GM18507 (cell line): ENCODE measurements around the gene LRP2.

Source experiments
- DNase-seq: peaks from one replicate; pipeline ENCODE4 v3.0.0; 2011; ENCODE audit warnings: low read depth; ENCODE audit not compliant: insufficient read length; ENCODE audit errors: extremely low spot score
- FAIRE-seq: peaks from 2 replicates; lab custom pipeline; 2011; peaks lifted over from hg19 to GRCh38; lab: Jason Lieb, UNC

Gene LRP2

GRCh38 chr2:169190197-169190775 lies 172.0 kb downstream of the LRP2 start:
- DNase-seq, result no peak
- FAIRE-seq, result no peak

GRCh38 chr2:169189132-169189531 lies 173.2 kb downstream of the LRP2 start:
- DNase-seq (no peak), FAIRE-seq (no peak)

- FAIRE-seq (no peak), DNase-seq (no peak)
These were observed 176.6 kb downstream of the LRP2 start for GRCh38 chr2:169185711-169186110.

DNA sequence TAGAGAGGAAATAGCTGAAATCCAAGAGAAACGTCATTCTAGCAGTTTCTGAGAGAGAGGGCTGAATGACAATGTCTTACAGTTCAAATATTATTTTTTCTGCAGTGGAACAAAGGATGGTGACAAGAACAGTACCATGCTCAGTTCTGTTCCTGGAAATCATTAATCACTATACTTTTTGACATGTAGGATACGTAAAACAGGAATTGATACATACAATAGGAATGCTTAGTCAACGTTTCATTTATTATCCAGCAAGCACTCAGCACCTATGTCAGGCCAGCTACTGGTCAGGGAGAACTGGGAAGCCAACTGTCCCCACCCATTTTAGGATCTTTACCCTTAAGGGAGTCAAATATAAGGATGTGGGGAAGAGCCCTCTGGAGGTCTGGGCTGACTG lies 178.3 kb downstream of the LRP2 start:
- FAIRE-seq, result no peak

GRCh38 chr2:169182573-169182972 lies 179.8 kb downstream of the LRP2 start:
- FAIRE-seq (no peak), DNase-seq (no peak)

More for the DNA sequence above, 178.3 kb downstream of the LRP2 start:
- DNase-seq, result no peak

GRCh38 chr2:169178804-169179390 lies 183.4 kb downstream of the LRP2 start:
- no peak for FAIRE-seq
- no peak for DNase-seq

DNA sequence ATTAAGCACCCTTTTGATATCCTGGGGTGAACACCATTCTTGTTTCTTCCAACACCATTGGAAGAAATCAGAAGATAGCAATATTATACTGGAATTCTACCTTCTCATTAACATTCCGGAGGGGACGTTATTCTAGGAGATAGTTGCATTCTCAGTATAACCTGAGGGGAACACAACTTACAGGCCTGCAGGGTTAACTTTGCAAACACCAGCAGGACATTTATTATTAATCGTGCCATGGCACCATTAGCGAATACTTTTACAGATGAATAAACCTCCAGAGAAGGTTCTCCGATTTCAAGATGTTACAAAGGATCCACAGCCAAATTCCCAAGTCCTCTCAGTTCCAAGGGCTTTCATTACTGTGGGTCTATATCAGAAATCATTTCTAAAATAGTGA lies 184.0 kb downstream of the LRP2 start:
- DNase-seq (no peak), FAIRE-seq (no peak)

- no peak for FAIRE-seq
- no peak for DNase-seq
These were observed 187.2 kb downstream of the LRP2 start for GRCh38 chr2:169175112-169175511.

DNA sequence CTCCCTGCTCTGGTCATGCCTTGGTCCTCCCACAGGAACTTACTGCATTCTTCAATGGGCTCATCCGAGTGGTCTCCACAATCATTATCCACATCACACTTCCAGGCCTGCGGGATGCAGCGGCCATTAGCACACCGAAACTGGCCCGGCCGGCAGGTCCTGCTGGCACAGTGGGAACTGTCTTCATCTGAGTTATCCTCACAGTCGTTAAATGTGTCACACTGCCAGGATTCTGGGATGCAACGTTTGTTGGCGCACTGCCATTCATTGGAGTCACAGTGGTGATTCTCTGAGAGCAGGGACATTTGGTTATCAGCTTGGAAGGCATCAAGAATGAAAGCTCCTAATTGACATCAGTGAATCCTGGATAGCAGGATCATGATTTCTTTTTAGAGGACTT lies 188.5 kb downstream of the LRP2 start:
- DNase-seq (no peak), FAIRE-seq (no peak)

- DNase-seq (no peak), FAIRE-seq (no peak)
These were observed 189.4 kb downstream of the LRP2 start for GRCh38 chr2:169172914-169173313.

DNA sequence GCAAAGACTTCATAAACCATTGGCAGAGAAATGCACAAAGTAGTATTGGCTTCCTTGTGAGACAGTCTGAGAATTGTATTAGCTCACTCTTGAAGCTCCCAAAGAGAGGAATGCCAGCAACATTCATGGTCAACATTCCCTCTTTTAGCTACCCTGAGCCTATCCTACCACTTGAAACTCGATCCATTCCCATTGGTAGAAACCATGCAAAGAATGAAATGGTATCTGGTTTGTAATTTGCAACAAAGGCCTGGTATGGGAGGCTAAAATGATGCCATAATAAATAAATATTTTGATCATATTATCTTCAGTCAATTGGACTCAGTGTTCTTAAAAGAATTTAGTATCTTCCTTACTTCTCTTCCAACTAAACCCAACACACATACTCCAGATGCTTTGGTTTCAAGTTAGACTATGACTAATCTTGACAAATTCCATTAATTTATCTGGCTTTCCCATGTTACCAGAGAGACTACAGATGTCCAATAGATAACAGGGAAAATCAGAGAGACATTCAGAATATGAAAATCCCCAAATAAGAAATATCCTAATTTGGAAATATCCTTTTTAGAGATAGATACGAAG lies 190.1 kb downstream of the LRP2 start:
- FAIRE-seq (no peak), DNase-seq (no peak)

DNA sequence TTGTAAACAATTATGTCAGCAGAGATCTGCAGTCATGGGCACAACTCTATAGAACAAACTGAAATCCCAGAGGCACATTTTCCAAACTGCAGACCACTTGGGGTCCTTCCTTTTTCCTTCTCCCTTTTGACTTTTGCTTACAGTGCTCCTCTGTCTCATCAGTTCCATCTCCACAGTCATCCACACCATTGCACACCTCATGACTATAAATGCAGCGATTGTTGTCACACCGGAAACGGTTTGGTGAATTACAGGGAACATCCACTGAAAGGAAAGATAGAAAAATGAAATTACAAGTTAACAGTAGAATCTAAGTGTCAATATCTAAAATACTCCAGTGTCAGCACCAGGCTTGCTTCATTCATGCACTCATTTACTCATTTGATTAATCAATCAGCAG lies 196.5 kb downstream of the LRP2 start:
- no peak for FAIRE-seq
- DNase-seq, result no peak

DNA sequence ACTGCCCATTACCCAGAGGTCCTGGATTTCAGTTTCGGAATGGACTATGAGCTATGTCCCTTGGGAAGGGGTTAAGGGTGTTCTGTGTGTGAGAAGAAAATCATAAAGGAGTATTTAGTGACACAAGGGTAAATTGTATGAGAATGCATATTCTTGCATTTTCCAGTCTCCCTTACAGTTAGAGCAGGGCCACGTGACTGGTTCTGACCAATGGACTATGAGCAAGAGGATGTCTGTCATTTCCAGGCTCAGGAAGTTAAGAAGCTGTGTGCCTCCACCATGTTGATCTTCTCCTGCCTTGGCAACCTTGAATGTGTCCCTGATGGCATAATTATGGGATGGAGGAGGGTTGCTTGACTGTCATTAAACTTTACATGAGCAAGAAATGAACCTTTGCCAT lies 198.0 kb downstream of the LRP2 start:
- FAIRE-seq (no peak), DNase-seq (no peak)

DNA sequence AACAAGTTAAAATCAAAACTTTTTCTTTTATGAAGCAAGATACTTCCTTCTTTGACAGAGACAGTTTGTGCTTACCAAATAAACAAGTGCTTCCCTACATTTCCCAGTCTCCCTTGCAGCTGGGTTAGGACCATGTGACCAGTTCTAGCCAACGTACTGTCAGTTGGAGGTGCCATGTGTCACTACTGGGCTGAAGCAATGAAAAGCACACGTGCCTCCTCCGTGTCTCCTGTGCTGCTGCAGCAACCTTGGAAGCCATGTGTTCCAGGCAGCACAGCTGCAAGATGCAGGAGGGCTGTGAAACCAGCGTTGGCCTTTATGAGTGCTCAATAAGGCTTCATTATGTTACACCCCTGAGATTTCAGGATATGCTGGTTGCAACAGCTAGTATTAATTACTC lies 199.7 kb downstream of the LRP2 start:
- no peak for DNase-seq
- FAIRE-seq, result no peak

DNA sequence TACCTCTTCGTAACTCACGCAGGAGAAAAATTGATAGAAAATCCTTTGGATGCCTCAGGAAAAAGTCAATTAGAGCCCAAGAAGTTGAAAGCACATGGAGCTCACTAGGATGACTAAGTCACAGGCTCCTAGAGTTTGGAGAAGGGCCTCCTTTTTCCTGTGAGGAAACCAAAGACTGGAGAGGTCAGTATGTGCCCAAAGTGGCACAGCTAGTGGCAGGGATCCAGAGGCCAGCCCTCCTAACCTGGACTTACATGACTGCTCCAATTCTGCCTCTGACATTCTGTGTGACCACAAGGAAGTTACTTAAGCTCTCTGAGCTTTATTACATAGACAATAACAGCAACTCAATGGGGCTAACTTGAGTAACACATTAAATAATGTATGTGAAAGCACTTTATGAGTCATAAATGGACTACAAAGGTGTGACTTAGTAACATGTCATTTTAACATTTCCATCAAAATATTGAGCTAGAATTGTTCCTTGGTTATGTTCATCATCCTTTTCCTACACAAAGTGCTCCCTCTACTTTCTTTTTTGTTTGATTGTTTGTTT lies 201.3 kb downstream of the LRP2 start:
- FAIRE-seq (no peak), DNase-seq (no peak)

DNA sequence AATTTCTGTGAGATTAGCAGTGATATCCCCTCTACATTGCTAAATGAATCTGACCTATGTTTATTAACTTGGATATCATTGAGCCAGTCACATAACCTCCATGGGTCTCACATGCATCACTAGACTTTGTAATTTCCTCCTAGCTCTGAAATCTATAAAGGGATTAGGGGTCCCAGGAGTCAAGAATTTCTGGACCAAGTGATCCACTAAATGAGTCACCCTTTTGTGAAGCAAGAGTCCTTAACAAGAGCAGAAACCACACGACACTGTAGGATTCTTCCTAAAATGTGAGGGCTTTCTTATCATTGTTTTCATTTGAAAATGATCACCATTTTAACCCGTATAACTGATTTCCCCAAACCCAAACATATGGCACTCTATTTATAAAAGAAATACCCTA lies 202.6 kb downstream of the LRP2 start:
- DNase-seq, result no peak
- no peak for FAIRE-seq

GRCh38 chr2:169158874-169159273 lies 203.5 kb downstream of the LRP2 start:
- no peak for FAIRE-seq
- DNase-seq, result no peak

- DNase-seq (no peak), FAIRE-seq (no peak)
These were observed 216.1 kb downstream of the LRP2 start for GRCh38 chr2:169146220-169146619.

- no peak for FAIRE-seq
- DNase-seq, result no peak
These were observed 218.3 kb downstream of the LRP2 start for GRCh38 chr2:169143998-169144397.

DNA sequence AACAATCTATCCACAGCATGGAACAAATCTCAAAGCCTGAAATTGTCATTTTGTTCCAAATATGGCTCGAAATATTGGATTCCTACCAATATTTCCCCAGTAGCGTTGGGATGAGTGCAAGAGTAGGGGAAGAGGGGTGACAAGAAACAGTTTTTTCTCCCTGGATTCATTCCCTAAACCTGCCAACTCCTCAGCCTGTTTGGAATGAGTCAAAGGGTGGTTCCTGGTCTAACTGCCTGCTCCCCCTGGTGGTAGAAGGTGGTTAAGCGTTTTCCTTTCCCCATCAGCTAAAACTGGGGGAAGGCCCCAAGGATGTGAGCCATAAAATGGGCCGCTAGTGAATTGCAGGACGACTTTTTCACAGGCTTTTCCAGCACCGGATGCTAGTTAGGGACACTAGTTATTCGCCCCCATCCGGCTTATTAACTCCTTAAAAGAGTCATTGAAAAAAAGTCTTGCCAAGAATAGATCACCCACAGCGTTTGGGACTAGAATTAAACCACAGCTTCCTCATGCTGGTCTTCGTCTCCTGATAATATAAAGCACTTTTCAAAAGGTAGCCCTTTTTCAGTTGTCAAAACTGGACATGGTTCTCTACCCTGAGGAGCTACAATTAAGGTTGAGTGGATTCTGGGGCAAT lies 220.5 kb downstream of the LRP2 start:
- DNase-seq (peak; percentile 15), FAIRE-seq (peak; percentile 92)
